ENCODE results near the gene ARID1B. TPM values are rescaled to one million over a fixed set of nuclear protein-coding genes. Genes with fewer than 3 reads are reported as not detected.

Gene ARID1B
- total RNA-seq, 1 experiment from 2014 or later, result 35.6 TPM

DNA sequence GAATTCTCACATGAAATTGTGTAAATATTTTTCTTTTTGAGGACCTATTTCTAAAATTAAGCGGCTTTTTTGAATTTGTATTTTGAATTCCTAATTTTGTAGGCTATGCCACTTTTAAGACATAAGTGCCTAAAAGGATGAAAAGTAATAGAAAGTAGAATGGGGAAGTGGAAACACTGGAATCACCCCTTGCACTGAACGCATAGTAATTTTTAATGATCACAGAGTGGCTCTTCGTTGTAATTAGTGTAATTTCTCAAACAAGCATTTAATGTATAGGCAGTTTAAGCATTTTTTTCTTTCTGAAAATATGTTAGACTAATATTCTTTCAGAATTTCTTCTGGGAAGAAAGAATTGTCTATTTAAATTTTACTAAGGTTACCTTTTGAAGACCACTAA lies 73.2 kb downstream of the ARID1B start:
- Histone ChIP-seq H3K36me3 (ENCODE audit: control insufficient read depth in 1 of 2, insufficient read depth in 2 of 2, low read length in 2 of 2) (no peaks in the 10 kb centered on the region), H3K27ac (ENCODE audit: low read depth, low read length) (no peak overlapping the region), H3K79me2 (ENCODE audit: insufficient read depth, low read length) (peaks cover 68% of the 10 kb centered on the region), H2AFZ (ENCODE audit: low read depth, low read length, poor library complexity, severe bottlenecking) (no peak overlapping the region), H3K4me3 (replicated peaks in 1 of 2; ENCODE audit: low read depth in 1 of 2, low read length in 2 of 2) (no peak overlapping the region), H3K9me3 (ENCODE audit: control insufficient read depth in 1 of 2, insufficient read depth in 1 of 2, low read depth in 1 of 2, low read length in 2 of 2) (no peaks in the 10 kb centered on the region), H3K4me2 (ENCODE audit: low read length) (no peak overlapping the region), H3K9me2 (ENCODE audit: insufficient read depth) (no peaks in the 10 kb centered on the region), H3K27me3 (ENCODE audit: insufficient read depth, low read length) (no peaks in the 10 kb centered on the region), H4K20me1 (ENCODE audit: insufficient read depth) (no peaks in the 10 kb centered on the region), H3K9ac (ENCODE audit: low read length) (no peak overlapping the region), H3K4me1 (ENCODE audit: control insufficient read depth in 1 of 2, insufficient read depth in 2 of 2, low read length in 2 of 2) (peaks cover 6 to 9% of the 10 kb centered on the region in 2 experiments; a peak in 3 of 4 replicates)
- ATAC-seq, result no peak
- ChIA-PET CTCF (no interaction called here), POLR2A (no interaction called here), RAD21 (ENCODE audit: low non-redundant PET in 1 of 2, low total read pairs in 2 of 2, uncharacterized antibody in 2 of 2, unreplicated experiment in 2 of 2) (no interaction called here)
- TF ChIP-seq SP1 (IDR thresholded peaks at IDR 0.05; ENCODE audit: low read depth) (no peak), CBX3 (IDR thresholded peaks at IDR 0.05; ENCODE audit: low read depth) (no peak), SIN3A (IDR thresholded peaks at IDR 0.05; ENCODE audit: low read depth) (no peak), EZH2phosphoT487 (IDR thresholded peaks at IDR 0.05; ENCODE audit: borderline replicate concordance) (no peak), ZNF274 (IDR thresholded peaks at IDR 0.05; ENCODE audit: low read depth, low read length) (no peak), CEBPB (IDR thresholded peaks at IDR 0.05; ENCODE audit: low read depth) (no peak), POLR2A (IDR thresholded peaks at IDR 0.05; ENCODE audit: borderline replicate concordance, extremely low read depth, insufficient read depth, insufficient read length) (no peak), ELF1 (IDR thresholded peaks at IDR 0.05; ENCODE audit: borderline replicate concordance, low read depth) (no peak), SRF (IDR thresholded peaks at IDR 0.05; ENCODE audit: low read depth) (no peak), ZFX (IDR thresholded peaks at IDR 0.05) (no peak), TCF7L2 (IDR thresholded peaks at IDR 0.05; ENCODE audit: borderline replicate concordance, extremely low read depth, insufficient read depth, insufficient read length) (no peak), JUND (IDR thresholded peaks at IDR 0.05) (no peak), RAD21 (IDR thresholded peaks at IDR 0.05; ENCODE audit: low read depth) (no peak), EGR1 (IDR thresholded peaks at IDR 0.05; ENCODE audit: low read depth) (no peak)
- TF ChIP-seq, protein P1, sequence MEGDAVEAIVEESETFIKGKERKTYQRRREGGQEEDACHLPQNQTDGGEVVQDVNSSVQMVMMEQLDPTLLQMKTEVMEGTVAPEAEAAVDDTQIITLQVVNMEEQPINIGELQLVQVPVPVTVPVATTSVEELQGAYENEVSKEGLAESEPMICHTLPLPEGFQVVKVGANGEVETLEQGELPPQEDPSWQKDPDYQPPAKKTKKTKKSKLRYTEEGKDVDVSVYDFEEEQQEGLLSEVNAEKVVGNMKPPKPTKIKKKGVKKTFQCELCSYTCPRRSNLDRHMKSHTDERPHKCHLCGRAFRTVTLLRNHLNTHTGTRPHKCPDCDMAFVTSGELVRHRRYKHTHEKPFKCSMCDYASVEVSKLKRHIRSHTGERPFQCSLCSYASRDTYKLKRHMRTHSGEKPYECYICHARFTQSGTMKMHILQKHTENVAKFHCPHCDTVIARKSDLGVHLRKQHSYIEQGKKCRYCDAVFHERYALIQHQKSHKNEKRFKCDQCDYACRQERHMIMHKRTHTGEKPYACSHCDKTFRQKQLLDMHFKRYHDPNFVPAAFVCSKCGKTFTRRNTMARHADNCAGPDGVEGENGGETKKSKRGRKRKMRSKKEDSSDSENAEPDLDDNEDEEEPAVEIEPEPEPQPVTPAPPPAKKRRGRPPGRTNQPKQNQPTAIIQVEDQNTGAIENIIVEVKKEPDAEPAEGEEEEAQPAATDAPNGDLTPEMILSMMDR (IDR thresholded peaks at IDR 0.05 in 2 of 3, conservative IDR thresholded peaks at IDR 0.05 in 1 of 3; ENCODE audit: borderline replicate concordance in 1 of 3, insufficient read depth in 1 of 3, low read depth in 2 of 3, low read length in 2 of 3), result no peak
- TF ChIP-seq, protein P2, sequence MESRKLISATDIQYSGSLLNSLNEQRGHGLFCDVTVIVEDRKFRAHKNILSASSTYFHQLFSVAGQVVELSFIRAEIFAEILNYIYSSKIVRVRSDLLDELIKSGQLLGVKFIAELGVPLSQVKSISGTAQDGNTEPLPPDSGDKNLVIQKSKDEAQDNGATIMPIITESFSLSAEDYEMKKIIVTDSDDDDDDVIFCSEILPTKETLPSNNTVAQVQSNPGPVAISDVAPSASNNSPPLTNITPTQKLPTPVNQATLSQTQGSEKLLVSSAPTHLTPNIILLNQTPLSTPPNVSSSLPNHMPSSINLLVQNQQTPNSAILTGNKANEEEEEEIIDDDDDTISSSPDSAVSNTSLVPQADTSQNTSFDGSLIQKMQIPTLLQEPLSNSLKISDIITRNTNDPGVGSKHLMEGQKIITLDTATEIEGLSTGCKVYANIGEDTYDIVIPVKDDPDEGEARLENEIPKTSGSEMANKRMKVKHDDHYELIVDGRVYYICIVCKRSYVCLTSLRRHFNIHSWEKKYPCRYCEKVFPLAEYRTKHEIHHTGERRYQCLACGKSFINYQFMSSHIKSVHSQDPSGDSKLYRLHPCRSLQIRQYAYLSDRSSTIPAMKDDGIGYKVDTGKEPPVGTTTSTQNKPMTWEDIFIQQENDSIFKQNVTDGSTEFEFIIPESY (IDR thresholded peaks at IDR 0.05; ENCODE audit: extremely low read depth, insufficient replicate concordance, low read length), result no peak
- TF ChIP-seq, protein P3, sequence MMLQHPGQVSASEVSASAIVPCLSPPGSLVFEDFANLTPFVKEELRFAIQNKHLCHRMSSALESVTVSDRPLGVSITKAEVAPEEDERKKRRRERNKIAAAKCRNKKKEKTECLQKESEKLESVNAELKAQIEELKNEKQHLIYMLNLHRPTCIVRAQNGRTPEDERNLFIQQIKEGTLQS (IDR thresholded peaks at IDR 0.05), result no peak
- TF ChIP-seq, protein P4, sequence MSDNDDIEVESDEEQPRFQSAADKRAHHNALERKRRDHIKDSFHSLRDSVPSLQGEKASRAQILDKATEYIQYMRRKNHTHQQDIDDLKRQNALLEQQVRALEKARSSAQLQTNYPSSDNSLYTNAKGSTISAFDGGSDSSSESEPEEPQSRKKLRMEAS (IDR thresholded peaks at IDR 0.05), result no peak
- intact Hi-C loops (cut with micrococcal nuclease), result no loop called here
- DNase-seq (ENCODE audit: low read depth, low spot score), result no peak
- BruUV-seq (replicated peaks), result no TSS peak
